HEK293 (cell line): ENCODE results near the gene GPBAR1.

Source experiments
- CTCF ChIA-PET: fragments of 350-600 bp; formaldehyde crosslinking; extraction: SDS; loops from one replicate; lab custom pipeline; 2021; ENCODE audit warnings: antibody characterized with exemption; lab: Yijun Ruan, JAX
- POLR2A ChIA-PET: fragments of 300-600 bp; formaldehyde crosslinking; extraction: SDS; loops from one replicate; lab custom pipeline; 2020; ENCODE audit warnings: antibody characterized with exemption, inconsistent platforms; lab: Yijun Ruan, JAX
- H3K27ac ChIP-seq: fragments of 200-500 bp; sonication (Bioruptor generic); 2 replicates; pipeline ENCODE4 v1.5.1; 2014; ENCODE audit warnings: low read depth, low read length, control low read depth, inconsistent platforms; ENCODE audit errors: extremely low read depth
- H3K36me3 ChIP-seq, 2 experiments: fragments of 200-500 bp in 1 of 2; sonication (Bioruptor generic) in 1 of 2; 1 replicate in 1 of 2; 2 replicates in 1 of 2; pipeline ENCODE4 v1.5.1; 2014 to 2017; ENCODE audit warnings: inconsistent platforms in 2 of 2, low read length in 2 of 2; ENCODE audit not compliant: control insufficient read depth in 2 of 2, insufficient read depth in 1 of 2
- H3K4me1 ChIP-seq: fragments of 200-500 bp; sonication (Bioruptor generic); 2 replicates; pipeline ENCODE4 v1.5.1; 2014; ENCODE audit warnings: mild to moderate bottlenecking, low read length, inconsistent platforms; ENCODE audit not compliant: control insufficient read depth, insufficient read depth
- H3K4me3 ChIP-seq: 2 replicates; pipeline ENCODE4 v1.5.1; 2011; ENCODE audit warnings: low read depth, mild to moderate bottlenecking, control low read depth, low read length, moderate library complexity
- H3K9me3 ChIP-seq: fragments of 200-500 bp; sonication (Bioruptor generic); 2 replicates; pipeline ENCODE4 v1.5.1; 2014; ENCODE audit warnings: low read depth, low read length, inconsistent platforms; ENCODE audit not compliant: control insufficient read depth, insufficient read depth
- CTCF ChIP-seq: fragments of 450-650 bp; formaldehyde crosslinking; IDR thresholded peaks from 2 replicates; pipeline ENCODE4 v1.5.1; 2016; ENCODE audit warnings: missing biosample characterization, missing genetic modification characterization
- GLI4 ChIP-seq: fragments of 450-650 bp; formaldehyde crosslinking; IDR thresholded peaks from 2 replicates; pipeline ENCODE4 v1.5.1; 2016; ENCODE audit warnings: missing biosample characterization, missing genetic modification characterization
- KLF1 ChIP-seq: fragments of 450-650 bp; formaldehyde crosslinking; IDR thresholded peaks from 2 replicates; pipeline ENCODE4 v1.5.1; 2016; ENCODE audit warnings: missing biosample characterization, missing genetic modification characterization
- KLF9 ChIP-seq: fragments of 450-650 bp; formaldehyde crosslinking; IDR thresholded peaks from 2 replicates; pipeline ENCODE4 v1.5.1; 2016; ENCODE audit warnings: missing biosample characterization, missing genetic modification characterization, low read depth
- SP2 ChIP-seq: fragments of 450-650 bp; formaldehyde crosslinking; IDR thresholded peaks from 2 replicates; pipeline ENCODE4 v1.5.1; 2016; ENCODE audit warnings: missing biosample characterization, missing genetic modification characterization
- ZBTB11 ChIP-seq: fragments of 450-650 bp; formaldehyde crosslinking; conservative IDR thresholded peaks from 2 replicates; pipeline ENCODE4 v1.5.1; 2016; ENCODE audit warnings: low read depth, missing biosample characterization, missing genetic modification characterization
- ZBTB26 ChIP-seq: fragments of 450-650 bp; formaldehyde crosslinking; optimal IDR thresholded peaks from 2 replicates; pipeline ENCODE3; 2016; ENCODE audit warnings: missing biosample characterization, mild to moderate bottlenecking, missing genetic modification characterization
- ZNF121 ChIP-seq: fragments of 450-650 bp; formaldehyde crosslinking; IDR thresholded peaks from 2 replicates; pipeline ENCODE4 v1.5.1; 2016; ENCODE audit warnings: missing biosample characterization, missing genetic modification characterization
- ZNF146 ChIP-seq: fragments of 450-650 bp; formaldehyde crosslinking; IDR thresholded peaks from 2 replicates; pipeline ENCODE4 v1.5.1; 2016; ENCODE audit warnings: missing biosample characterization, missing genetic modification characterization
- ZNF211 ChIP-seq: fragments of 450-650 bp; formaldehyde crosslinking; IDR thresholded peaks from 2 replicates; pipeline ENCODE4 v1.5.1; 2016; ENCODE audit warnings: low read depth, missing biosample characterization, missing genetic modification characterization
- ZNF221 ChIP-seq: fragments of 450-650 bp; formaldehyde crosslinking; IDR thresholded peaks from 2 replicates; pipeline ENCODE4 v1.5.1; 2017; ENCODE audit warnings: missing biosample characterization, missing genetic modification characterization, borderline replicate concordance
- ZNF266 ChIP-seq: fragments of 450-650 bp; formaldehyde crosslinking; IDR thresholded peaks from 2 replicates; pipeline ENCODE4 v1.5.1; 2016; ENCODE audit warnings: missing biosample characterization, missing genetic modification characterization, low read depth
- ZNF341 ChIP-seq: fragments of 450-650 bp; formaldehyde crosslinking; IDR thresholded peaks from 2 replicates; pipeline ENCODE4; 2016; ENCODE audit warnings: low read depth, missing biosample characterization, missing genetic modification characterization
- ZNF426 ChIP-seq: fragments of 450-650 bp; formaldehyde crosslinking; IDR thresholded peaks from 2 replicates; pipeline ENCODE4 v1.5.1; 2017; ENCODE audit warnings: missing biosample characterization, missing genetic modification characterization, mild to moderate bottlenecking, inconsistent platforms, moderate library complexity
- ZNF785 ChIP-seq: fragments of 450-650 bp; formaldehyde crosslinking; IDR thresholded peaks from 2 replicates; pipeline ENCODE4 v1.5.1; 2016; ENCODE audit warnings: missing biosample characterization, missing genetic modification characterization
- ZXDB ChIP-seq: fragments of 450-650 bp; formaldehyde crosslinking; IDR thresholded peaks from 2 replicates; pipeline ENCODE4 v1.5.1; 2016; ENCODE audit warnings: missing biosample characterization, missing genetic modification characterization
- TF ChIP-seq, protein P1 (sequence below): fragments of 450-650 bp; formaldehyde crosslinking; IDR thresholded peaks from 2 replicates; pipeline ENCODE4 v1.5.1; 2016; ENCODE audit warnings: missing biosample characterization, missing genetic modification characterization
- TF ChIP-seq, protein P2 (sequence below): fragments of 450-650 bp; formaldehyde crosslinking; IDR thresholded peaks from 2 replicates; pipeline ENCODE4 v1.5.1; 2016; ENCODE audit warnings: missing biosample characterization, missing genetic modification characterization, low read depth

Gene GPBAR1, protein sequence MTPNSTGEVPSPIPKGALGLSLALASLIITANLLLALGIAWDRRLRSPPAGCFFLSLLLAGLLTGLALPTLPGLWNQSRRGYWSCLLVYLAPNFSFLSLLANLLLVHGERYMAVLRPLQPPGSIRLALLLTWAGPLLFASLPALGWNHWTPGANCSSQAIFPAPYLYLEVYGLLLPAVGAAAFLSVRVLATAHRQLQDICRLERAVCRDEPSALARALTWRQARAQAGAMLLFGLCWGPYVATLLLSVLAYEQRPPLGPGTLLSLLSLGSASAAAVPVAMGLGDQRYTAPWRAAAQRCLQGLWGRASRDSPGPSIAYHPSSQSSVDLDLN

DNA sequence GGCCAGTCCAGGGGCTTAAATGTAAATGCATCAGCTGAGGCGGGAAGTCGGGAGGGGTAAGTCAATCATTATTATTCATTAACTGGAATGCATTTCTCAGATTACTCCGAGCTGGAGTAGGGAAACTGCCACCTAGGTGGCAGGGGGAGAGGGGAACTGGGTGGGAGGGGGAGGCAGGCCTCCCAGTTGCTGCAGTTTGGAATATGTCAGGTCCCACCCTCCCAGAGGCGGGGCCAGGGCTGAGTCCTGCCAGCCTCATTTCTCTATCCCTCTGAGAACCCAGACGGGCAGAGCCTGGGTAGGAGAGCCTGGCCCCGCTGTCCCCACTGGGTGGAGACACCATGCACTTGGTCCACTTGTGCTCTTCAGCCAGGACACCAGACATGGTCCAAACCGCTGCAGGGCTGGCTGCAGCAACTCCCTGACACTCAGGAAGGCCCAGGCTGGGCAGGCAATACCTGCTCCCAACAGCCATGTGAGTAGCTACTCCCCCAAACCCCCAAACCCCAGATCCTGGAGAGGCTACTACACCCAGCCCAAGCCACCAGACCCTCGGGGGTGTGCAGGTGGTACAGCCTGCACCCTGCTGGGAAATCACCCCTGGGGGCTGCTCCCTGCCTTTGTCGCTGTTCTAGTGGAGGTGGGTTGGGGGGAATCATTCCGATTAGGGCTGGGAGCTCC is at the start of gene GPBAR1:
GPBAR1 (plus strand) TSS at position 274 of the 681 bp plus-strand sequence. CDS start 1,710 bp downstream, outside the sequence.
- ChIA-PET CTCF (no interaction called here), POLR2A (interaction anchor here (2.8 kb wide), 1 partner anchor 9 kb away, joined by 9 read pairs; the partner anchor contains the start of genes AAMP and PNKD)
- H3K4me3 ChIP-seq = no peak within 1 kb of the TSS
- TF ChIP-seq ZNF266 (no peak), ZNF426 (tag by site-specific recombination) (no peak), ZXDB (no peak), ZNF121 (tag by site-specific recombination) (no peak), CTCF (tag by site-specific recombination) (0 out of 2 replicates have a peak, but pooled peaks have one; percentile 34), ZNF221 (no peak), ZNF211 (no peak), SP2 (tag by site-specific recombination) (peak; percentile 40; the same call in 1 of the 2 replicates), ZNF146 (no peak), GLI4 (tag by site-specific recombination) (no peak), ZBTB26 (tag by site-specific recombination) (no peak), KLF1 (tag by site-specific recombination) (0 out of 2 replicates have a peak, but pooled peaks have one; percentile 8)
- TF ChIP-seq, protein P1, sequence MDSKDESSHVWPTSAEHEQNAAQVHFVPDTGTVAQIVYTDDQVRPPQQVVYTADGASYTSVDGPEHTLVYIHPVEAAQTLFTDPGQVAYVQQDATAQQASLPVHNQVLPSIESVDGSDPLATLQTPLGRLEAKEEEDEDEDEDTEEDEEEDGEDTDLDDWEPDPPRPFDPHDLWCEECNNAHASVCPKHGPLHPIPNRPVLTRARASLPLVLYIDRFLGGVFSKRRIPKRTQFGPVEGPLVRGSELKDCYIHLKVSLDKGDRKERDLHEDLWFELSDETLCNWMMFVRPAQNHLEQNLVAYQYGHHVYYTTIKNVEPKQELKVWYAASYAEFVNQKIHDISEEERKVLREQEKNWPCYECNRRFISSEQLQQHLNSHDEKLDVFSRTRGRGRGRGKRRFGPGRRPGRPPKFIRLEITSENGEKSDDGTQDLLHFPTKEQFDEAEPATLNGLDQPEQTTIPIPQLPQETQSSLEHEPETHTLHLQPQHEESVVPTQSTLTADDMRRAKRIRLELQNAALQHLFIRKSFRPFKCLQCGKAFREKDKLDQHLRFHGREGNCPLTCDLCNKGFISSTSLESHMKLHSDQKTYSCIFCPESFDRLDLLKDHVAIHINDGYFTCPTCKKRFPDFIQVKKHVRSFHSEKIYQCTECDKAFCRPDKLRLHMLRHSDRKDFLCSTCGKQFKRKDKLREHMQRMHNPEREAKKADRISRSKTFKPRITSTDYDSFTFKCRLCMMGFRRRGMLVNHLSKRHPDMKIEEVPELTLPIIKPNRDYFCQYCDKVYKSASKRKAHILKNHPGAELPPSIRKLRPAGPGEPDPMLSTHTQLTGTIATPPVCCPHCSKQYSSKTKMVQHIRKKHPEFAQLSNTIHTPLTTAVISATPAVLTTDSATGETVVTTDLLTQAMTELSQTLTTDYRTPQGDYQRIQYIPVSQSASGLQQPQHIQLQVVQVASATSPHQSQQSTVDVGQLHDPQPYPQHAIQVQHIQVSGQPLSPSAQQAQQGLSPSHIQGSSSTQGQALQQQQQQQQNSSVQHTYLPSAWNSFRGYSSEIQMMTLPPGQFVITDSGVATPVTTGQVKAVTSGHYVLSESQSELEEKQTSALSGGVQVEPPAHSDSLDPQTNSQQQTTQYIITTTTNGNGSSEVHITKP = peak; percentile 55
- H3K27ac ChIP-seq = no peak within 1 kb of the TSS
- H3K4me1 ChIP-seq = no peaks in the 10 kb centered on the region; the same call in 1 of the 2 replicates
- no peaks in the 10 kb centered on the region for H3K9me3 ChIP-seq
- H3K36me3 ChIP-seq = peaks cover 9 to 45% of the 10 kb centered on the region in 2 experiments; a peak in 2 of 3 replicates

DNA sequence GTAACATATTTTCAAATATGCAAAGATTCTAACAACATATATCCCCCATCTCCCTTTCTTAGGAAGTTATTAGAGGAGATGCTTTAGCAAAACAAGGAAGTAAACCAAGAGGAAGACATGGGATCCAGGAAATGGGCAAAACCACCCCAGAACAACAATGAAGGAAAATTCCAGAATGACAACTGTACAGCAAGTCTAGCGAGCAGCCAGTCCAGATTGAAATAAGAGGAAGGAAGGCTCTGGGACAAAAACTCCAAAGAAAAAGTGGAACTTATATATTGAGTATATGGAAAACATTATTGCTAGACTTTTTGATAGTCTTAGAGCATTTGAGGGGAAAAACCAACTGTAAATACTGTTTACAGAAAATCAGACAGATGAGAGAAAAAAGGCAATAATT is 46.7 kb upstream of the GPBAR1 start:
- CTCF ChIA-PET = no interaction called here
- Histone ChIP-seq H3K9me3 (no peaks in the 10 kb centered on the region), H3K4me1 (peaks cover 4% of the 10 kb centered on the region; the same call in 1 of the 2 replicates), H3K36me3 (no peaks in the 10 kb centered on the region), H3K4me3 (no peak overlapping the region), H3K27ac (no peak overlapping the region)
- POLR2A ChIA-PET = no interaction called here
- TF ChIP-seq, protein P2, sequence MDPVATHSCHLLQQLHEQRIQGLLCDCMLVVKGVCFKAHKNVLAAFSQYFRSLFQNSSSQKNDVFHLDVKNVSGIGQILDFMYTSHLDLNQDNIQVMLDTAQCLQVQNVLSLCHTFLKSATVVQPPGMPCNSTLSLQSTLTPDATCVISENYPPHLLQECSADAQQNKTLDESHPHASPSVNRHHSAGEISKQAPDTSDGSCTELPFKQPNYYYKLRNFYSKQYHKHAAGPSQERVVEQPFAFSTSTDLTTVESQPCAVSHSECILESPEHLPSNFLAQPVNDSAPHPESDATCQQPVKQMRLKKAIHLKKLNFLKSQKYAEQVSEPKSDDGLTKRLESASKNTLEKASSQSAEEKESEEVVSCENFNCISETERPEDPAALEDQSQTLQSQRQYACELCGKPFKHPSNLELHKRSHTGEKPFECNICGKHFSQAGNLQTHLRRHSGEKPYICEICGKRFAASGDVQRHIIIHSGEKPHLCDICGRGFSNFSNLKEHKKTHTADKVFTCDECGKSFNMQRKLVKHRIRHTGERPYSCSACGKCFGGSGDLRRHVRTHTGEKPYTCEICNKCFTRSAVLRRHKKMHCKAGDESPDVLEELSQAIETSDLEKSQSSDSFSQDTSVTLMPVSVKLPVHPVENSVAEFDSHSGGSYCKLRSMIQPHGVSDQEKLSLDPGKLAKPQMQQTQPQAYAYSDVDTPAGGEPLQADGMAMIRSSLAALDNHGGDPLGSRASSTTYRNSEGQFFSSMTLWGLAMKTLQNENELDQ (tag by site-specific recombination) = no peak
- TF ChIP-seq ZNF785 = no peak
- TF ChIP-seq KLF9 (tag by site-specific recombination) = no peak
- TF ChIP-seq ZBTB11 (tag by site-specific recombination) = no peak
- TF ChIP-seq ZNF341 = no peak
